ENCODE measurements around the gene COL27A1. TPM values are rescaled to one million over a fixed set of nuclear protein-coding genes. Genes with fewer than 3 reads are reported as not detected.

Gene COL27A1
- total and polyA plus RNA-seq, 12 donors: 3.0 to 99.8 (median 11.9) TPM

DNA sequence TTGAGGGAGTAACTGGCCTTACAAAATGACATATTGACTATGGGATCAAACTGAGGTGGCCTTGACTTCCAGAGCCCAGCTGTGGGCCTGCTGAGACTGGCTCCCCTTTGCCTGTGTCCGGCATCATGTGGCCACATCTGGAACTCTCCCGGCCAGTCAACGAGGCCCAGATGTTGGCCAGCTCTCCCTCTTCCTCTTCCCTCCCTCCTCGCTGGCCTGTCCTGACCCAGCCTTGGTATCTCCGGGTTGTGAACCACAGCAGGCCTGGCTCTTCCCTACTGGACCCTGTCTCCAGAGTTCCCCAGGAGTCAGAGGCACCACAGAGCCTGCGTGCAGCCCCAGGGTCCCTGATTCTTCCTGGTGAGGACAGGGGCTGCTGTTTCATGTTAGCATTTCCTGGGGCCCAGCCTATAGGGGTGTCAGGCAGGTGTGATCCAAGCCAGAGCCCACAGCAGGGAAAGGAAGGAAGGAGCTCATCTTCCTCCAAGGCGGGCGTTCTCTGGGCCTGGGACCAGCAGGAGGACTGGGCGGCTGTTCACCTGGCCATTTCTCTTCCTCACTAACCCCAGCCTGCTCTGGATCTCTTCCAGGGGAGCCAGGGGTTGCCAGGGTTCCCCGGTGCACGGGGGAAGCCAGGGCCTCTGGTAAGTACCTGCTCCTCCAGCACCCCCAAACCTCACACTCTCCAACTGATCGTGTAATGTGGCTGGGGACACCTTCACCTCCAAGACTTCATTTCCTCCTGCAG, 81.2 kb downstream of the COL27A1 start:
- 70 to 80% (median 73%) methylated on average over 7 to 12 of the region's 12 CpGs for WGBS, 4 donors
- intact Hi-C loops (cut with DNase I): no loop called here
- Histone ChIP-seq H3K4me3 (no peak overlapping the region), H3K36me3 (replicated peaks in 1 of 2) (no peaks in the 10 kb centered on the region), H3K27me3 (no peaks in the 10 kb centered on the region), H3K4me1 (replicated peaks in 1 of 2) (peaks cover 0 to 4% of the 10 kb centered on the region in 2 donors), H3K27ac (no peak overlapping the region), H3K9me3 (replicated peaks in 1 of 3) (no peaks in the 10 kb centered on the region)
- TF ChIP-seq POLR2A (IDR thresholded peaks at IDR 0.05): no peak
- TF ChIP-seq, protein P1, sequence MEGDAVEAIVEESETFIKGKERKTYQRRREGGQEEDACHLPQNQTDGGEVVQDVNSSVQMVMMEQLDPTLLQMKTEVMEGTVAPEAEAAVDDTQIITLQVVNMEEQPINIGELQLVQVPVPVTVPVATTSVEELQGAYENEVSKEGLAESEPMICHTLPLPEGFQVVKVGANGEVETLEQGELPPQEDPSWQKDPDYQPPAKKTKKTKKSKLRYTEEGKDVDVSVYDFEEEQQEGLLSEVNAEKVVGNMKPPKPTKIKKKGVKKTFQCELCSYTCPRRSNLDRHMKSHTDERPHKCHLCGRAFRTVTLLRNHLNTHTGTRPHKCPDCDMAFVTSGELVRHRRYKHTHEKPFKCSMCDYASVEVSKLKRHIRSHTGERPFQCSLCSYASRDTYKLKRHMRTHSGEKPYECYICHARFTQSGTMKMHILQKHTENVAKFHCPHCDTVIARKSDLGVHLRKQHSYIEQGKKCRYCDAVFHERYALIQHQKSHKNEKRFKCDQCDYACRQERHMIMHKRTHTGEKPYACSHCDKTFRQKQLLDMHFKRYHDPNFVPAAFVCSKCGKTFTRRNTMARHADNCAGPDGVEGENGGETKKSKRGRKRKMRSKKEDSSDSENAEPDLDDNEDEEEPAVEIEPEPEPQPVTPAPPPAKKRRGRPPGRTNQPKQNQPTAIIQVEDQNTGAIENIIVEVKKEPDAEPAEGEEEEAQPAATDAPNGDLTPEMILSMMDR (IDR thresholded peaks at IDR 0.05): no peak
- DNase-seq: peak in 1 of 7 donors; percentile 8

DNA sequence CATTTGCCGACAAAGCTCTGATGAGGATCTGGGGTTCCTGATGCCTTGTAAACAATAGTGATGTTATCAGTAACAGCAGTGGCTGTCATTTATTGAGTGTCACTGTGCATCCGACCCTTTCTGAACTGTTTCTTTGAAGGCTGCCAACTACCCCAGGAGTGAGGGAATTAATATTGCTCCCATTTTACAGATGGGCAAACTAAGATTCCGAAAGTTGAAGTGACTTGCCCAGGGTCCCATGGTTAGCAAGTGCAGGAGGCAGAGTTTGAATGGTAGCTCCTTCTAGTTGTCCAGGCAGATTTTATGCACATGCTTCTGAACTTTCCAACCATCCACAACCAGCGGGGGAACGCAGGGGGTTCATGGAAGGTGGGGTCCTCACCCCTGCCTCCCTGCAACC, 81.9 kb downstream of the COL27A1 start:
- TF ChIP-seq, protein P1 (IDR thresholded peaks at IDR 0.05): no peak
- TF ChIP-seq POLR2A (IDR thresholded peaks at IDR 0.05): no peak
- no peaks in the 10 kb centered on the region for H3K27me3 ChIP-seq
- 90 to 97% (median 96%) methylated on average over 4 to 5 of the region's 5 CpGs for WGBS, 4 donors
- H3K36me3 ChIP-seq (replicated peaks in 1 of 2): no peaks in the 10 kb centered on the region
- H3K4me1 ChIP-seq (replicated peaks in 1 of 2): peaks cover 0 to 4% of the 10 kb centered on the region in 2 donors
- H3K27ac ChIP-seq: no peak overlapping the region
- no peak for DNase-seq
- H3K9me3 ChIP-seq (replicated peaks in 1 of 3): no peaks in the 10 kb centered on the region
- intact Hi-C loops (cut with DNase I): no loop called here
- H3K4me3 ChIP-seq: no peak overlapping the region

DNA sequence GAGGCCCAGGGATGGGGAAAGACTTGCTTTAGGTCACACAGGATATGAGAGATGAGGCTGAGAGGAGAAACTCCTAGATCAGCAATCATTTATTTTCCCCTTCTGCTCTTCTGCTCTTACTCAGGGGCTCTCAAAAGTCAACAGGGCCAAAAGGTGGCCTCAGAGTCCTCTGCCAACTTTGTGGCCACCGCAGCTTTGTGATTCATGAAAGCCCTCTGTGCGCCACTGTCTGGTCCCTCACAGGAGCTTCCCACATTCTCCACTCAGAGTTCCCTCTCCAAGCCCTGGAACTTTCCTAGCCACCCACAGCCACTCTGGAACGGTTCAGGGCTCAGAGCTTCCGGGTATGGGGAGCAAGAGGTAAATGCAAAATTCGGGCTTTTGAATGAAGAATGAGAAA, 82.4 kb downstream of the COL27A1 start:
- no peaks in the 10 kb centered on the region for H3K36me3 ChIP-seq (replicated peaks in 1 of 2)
- H3K9me3 ChIP-seq (replicated peaks in 1 of 3): no peaks in the 10 kb centered on the region
- TF ChIP-seq POLR2A (IDR thresholded peaks at IDR 0.05): no peak
- TF ChIP-seq, protein P1 (IDR thresholded peaks at IDR 0.05): no peak
- no peak for DNase-seq
- H3K27ac ChIP-seq: peak overlapping the region in 2 of 5 donors; percentile 21 to 85
- H3K4me3 ChIP-seq: no peak overlapping the region
- peaks cover 0 to 4% of the 10 kb centered on the region in 2 donors for H3K4me1 ChIP-seq (replicated peaks in 1 of 2)
- 79 to 81% (median 81%) methylated on average over 5 of the region's 5 CpGs for WGBS, 4 donors
- no peaks in the 10 kb centered on the region for H3K27me3 ChIP-seq
- intact Hi-C loops (cut with DNase I): no loop called here

DNA sequence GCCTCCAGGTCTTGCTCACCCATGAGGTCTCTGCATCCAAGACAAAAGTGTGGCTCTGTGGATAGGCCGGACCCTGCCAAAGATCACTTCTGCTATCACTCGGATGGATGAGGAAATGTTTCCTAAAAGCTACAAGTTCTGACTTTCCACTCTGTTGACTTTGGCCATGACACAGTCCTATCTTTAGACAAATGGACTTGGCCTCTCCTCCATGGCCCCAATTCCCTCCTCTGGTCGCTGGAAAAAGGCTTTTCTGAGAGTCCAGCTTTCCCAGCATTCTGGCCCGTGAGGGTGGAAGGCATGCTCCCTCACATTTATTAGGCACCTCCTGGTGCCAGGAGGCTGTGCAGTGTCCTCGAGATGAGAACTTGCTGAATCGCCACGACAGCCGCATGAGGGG, 83.1 kb downstream of the COL27A1 start:
- Histone ChIP-seq H3K27ac (peak overlapping the region in 2 of 5 donors; percentile 21 to 85), H3K4me3 (no peak overlapping the region), H3K4me1 (replicated peaks in 1 of 2) (peaks cover 0 to 4% of the 10 kb centered on the region in 2 donors), H3K27me3 (no peaks in the 10 kb centered on the region), H3K36me3 (replicated peaks in 1 of 2) (no peaks in the 10 kb centered on the region), H3K9me3 (replicated peaks in 1 of 3) (no peaks in the 10 kb centered on the region)
- whole genome bisulfite sequencing, 4 donors: 55 to 70% (median 64%) methylated on average over 8 of the region's 8 CpGs
- intact Hi-C loops (cut with DNase I): no loop called here
- no peak for TF ChIP-seq POLR2A (IDR thresholded peaks at IDR 0.05)
- TF ChIP-seq, protein P1 (IDR thresholded peaks at IDR 0.05): no peak
- DNase-seq: peak in 5 of 7 donors; percentile 11 to 56 (median 29)

Data from adrenal gland (tissue), 12 donors.